Fibroblast of lung (primary cell): ENCODE results near the gene SGK1.

Experiments
- CTCF ChIP-seq, 2 donors: IDR thresholded peaks in 1 of 2; conservative IDR thresholded peaks in 1 of 2; 1 replicate in 1 of 2; 2 replicates in 1 of 2; pipeline ENCODE4 v1.5.1; 2011 to 2012; ENCODE audit warnings: low read length in 2 of 2, control low read depth in 1 of 2, inconsistent platforms in 1 of 2, low read depth in 1 of 2, mild to moderate bottlenecking in 1 of 2
- EZH2 ChIP-seq: IDR thresholded peaks from 2 replicates; pipeline ENCODE4 v1.5.1; 2012; ENCODE audit warnings: low read length, control low read depth, mild to moderate bottlenecking; ENCODE audit errors: missing control alignments

GRCh38 chr6:134138226-134138975 lies 179.5 kb downstream of the SGK1 start:
- TF ChIP-seq CTCF (conservative IDR thresholded peaks at IDR 0.05 in 1 of 2, IDR thresholded peaks at IDR 0.05 in 1 of 2; ENCODE audit: low read depth in 1 of 2, low read length in 2 of 2) (no peak), EZH2 (no peak)
